ENCODE results near the gene FOXK2.
"Not testable (repeated sequence)": the region's sequence is repeated elsewhere in the genome, so short reads cannot be mapped to it uniquely, and the experiment has no call there.

The FOXK2 gene

GRCh38 chr17:82571855-82572254, 52.3 kb downstream of the FOXK2 start:
- Mint-ChIP-seq H3K27me3 (ENCODE audit: low read depth) (no peaks in the 10 kb centered on the region), H3K36me3 (ENCODE audit: low read depth) (peaks cover 61% of the 10 kb centered on the region), H3K4me1 (peaks cover 3% of the 10 kb centered on the region), H3K27ac (peak overlapping the region in 1 of 3 experiments; percentile 24), H3K4me3 (no peak overlapping the region), H3K9me3 (no peaks in the 10 kb centered on the region)
- no peak for TF ChIP-seq CTCF (IDR thresholded peaks at IDR 0.05; ENCODE audit: unreplicated experiment in 3 of 3)

GRCh38 chr17:82574041-82574440, 54.5 kb downstream of the FOXK2 start:
- H3K4me3 Mint-ChIP-seq, result no peak overlapping the region
- no peaks in the 10 kb centered on the region for H3K27me3 Mint-ChIP-seq (ENCODE audit: low read depth)
- no peak for TF ChIP-seq CTCF (IDR thresholded peaks at IDR 0.05; ENCODE audit: unreplicated experiment in 3 of 3)
- H3K27ac Mint-ChIP-seq, result peak overlapping the region in 1 of 3 experiments; percentile 38
- H3K36me3 Mint-ChIP-seq (ENCODE audit: low read depth), result peaks cover 61% of the 10 kb centered on the region
- H3K9me3 Mint-ChIP-seq, result no peaks in the 10 kb centered on the region
- H3K4me1 Mint-ChIP-seq, result no peaks in the 10 kb centered on the region

- H3K4me3 Mint-ChIP-seq; H3K27ac Mint-ChIP-seq; H3K27me3 Mint-ChIP-seq (ENCODE audit: low read depth); H3K4me1 Mint-ChIP-seq; H3K9me3 Mint-ChIP-seq: not testable (repeated sequence)
- H3K36me3 Mint-ChIP-seq (ENCODE audit: low read depth), result peaks cover 58% of the 10 kb centered on the region
These were observed 56.2 kb downstream of the FOXK2 start for GRCh38 chr17:82575581-82576221.

- H3K36me3 Mint-ChIP-seq (ENCODE audit: low read depth), result peaks cover 62% of the 10 kb centered on the region
- no peaks in the 10 kb centered on the region for H3K27me3 Mint-ChIP-seq (ENCODE audit: low read depth)
- no peak overlapping the region for H3K4me3 Mint-ChIP-seq
- no peaks in the 10 kb centered on the region for H3K9me3 Mint-ChIP-seq
- H3K27ac Mint-ChIP-seq, result no peak overlapping the region
- H3K4me1 Mint-ChIP-seq, result no peaks in the 10 kb centered on the region
- TF ChIP-seq CTCF (IDR thresholded peaks at IDR 0.05; ENCODE audit: unreplicated experiment in 3 of 3), result no peak
These were observed 57.8 kb downstream of the FOXK2 start for GRCh38 chr17:82577300-82577699.

GRCh38 chr17:82579969-82580368, 60.4 kb downstream of the FOXK2 start:
- H3K36me3 Mint-ChIP-seq (ENCODE audit: low read depth), result peaks cover 64% of the 10 kb centered on the region
- H3K27me3 Mint-ChIP-seq (ENCODE audit: low read depth); H3K4me3 Mint-ChIP-seq; H3K9me3 Mint-ChIP-seq; H3K27ac Mint-ChIP-seq; H3K4me1 Mint-ChIP-seq: not testable (repeated sequence)

GRCh38 chr17:82582213-82582612, 62.7 kb downstream of the FOXK2 start:
- Mint-ChIP-seq H3K4me3 (no peak overlapping the region), H3K4me1 (peaks cover 5% of the 10 kb centered on the region), H3K9me3 (no peaks in the 10 kb centered on the region), H3K27ac (no peak overlapping the region), H3K27me3 (ENCODE audit: low read depth) (no peaks in the 10 kb centered on the region), H3K36me3 (ENCODE audit: low read depth) (peaks cover 59% of the 10 kb centered on the region)
- TF ChIP-seq CTCF (IDR thresholded peaks at IDR 0.05; ENCODE audit: unreplicated experiment in 3 of 3), result no peak

- H3K27ac Mint-ChIP-seq, result no peak overlapping the region
- H3K27me3 Mint-ChIP-seq (ENCODE audit: low read depth), result no peaks in the 10 kb centered on the region
- no peaks in the 10 kb centered on the region for H3K9me3 Mint-ChIP-seq
- H3K4me1 Mint-ChIP-seq, result peaks cover 5% of the 10 kb centered on the region
- H3K36me3 Mint-ChIP-seq (ENCODE audit: low read depth), result peaks cover 63% of the 10 kb centered on the region
- H3K4me3 Mint-ChIP-seq, result no peak overlapping the region
- TF ChIP-seq CTCF (IDR thresholded peaks at IDR 0.05; ENCODE audit: unreplicated experiment in 3 of 3), result no peak
These were observed 63.2 kb downstream of the FOXK2 start for GRCh38 chr17:82582709-82583108.

Data from nephron (organoid).